A549 treated with Mapracorat at 1 μM for 4 hours (cell line): ENCODE results near the gene TNP1. TPM values are rescaled to one million over a fixed set of nuclear protein-coding genes. Genes with fewer than 3 reads are reported as not detected.

ENCODE experiments used
- total RNA-seq: library from RNA; stranded (reverse); fragments of 200-300 nt; extraction: Qiagen RNA extraction; gene quantifications from 5 replicates; pipeline ENCODE4 v1.2.3, GENCODE V29; 2022

The TNP1 gene, protein sequence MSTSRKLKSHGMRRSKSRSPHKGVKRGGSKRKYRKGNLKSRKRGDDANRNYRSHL
- not detected in 5 replicates for total RNA-seq

GRCh38 chr2:216859944-216860343 lies at the start of gene TNP1:
Gene TNP1, minus strand, starts transcription at chr2:216860064. Its CDS starts 30 bp downstream, at chr2:216860034.

Other genes with a start within 250 kb of the TNP1 start
- 66.0 to 94.9 TPM (median 90.1 TPM) in 5 replicates for gene IGFBP2, start 226.6 kb downstream of the TNP1 start, total RNA-seq
- gene IGFBP5, start 164.5 kb downstream of the TNP1 start, total RNA-seq, result 0.08 to 0.25 TPM (median 0.20 TPM) in 5 replicates